Upper lobe of left lung (tissue), 6 donors: ENCODE results near the gene AXL. TPM values are rescaled to one million over a fixed set of nuclear protein-coding genes. Genes with fewer than 3 reads are reported as not detected.

ENCODE experiments used
- ATAC-seq, 2 donors: fragments of 200-7000 bp; cut with Tn5 transposase; one replicate each; pipeline ENCODE4 v1.9.1; 2022; ENCODE audit warnings: mild to moderate bottlenecking in 2 of 2, moderate library complexity in 2 of 2; ENCODE audit not compliant: low FRiP score in 2 of 2
- DNase-seq, 2 donors: peaks; one replicate each; pipeline ENCODE4 v3.0.0-alpha.2; 2019 to 2020
- H3K27ac ChIP-seq, 4 donors: fragments of 200-600 bp; sonication (generic); one replicate each; pipeline ENCODE4 v1.5.1; 2016 to 2019
- H3K27me3 ChIP-seq, 4 donors: fragments of 200-600 bp; sonication (generic); one replicate each; pipeline ENCODE4 v1.5.1; 2017 to 2019
- H3K36me3 ChIP-seq, 4 donors: fragments of 200-600 bp; sonication (generic); one replicate each; pipeline ENCODE4 v1.5.1; 2016 to 2019
- H3K4me1 ChIP-seq, 4 donors: fragments of 200-600 bp; sonication (generic); one replicate each; pipeline ENCODE4 v1.5.1; 2018 to 2019
- H3K4me3 ChIP-seq, 4 donors: fragments of 200-600 bp; sonication (generic); one replicate each; pipeline ENCODE4 v1.5.1; 2017 to 2019; ENCODE audit warnings: mild to moderate bottlenecking in 2 of 4, moderate library complexity in 1 of 4
- H3K9me3 ChIP-seq, 4 donors: fragments of 200-600 bp; sonication (generic); one replicate each; pipeline ENCODE4 v1.5.1; 2018 to 2019
- EP300 ChIP-seq, 4 donors: sonication (generic); formaldehyde crosslinking; IDR thresholded peaks; one replicate each; pipeline ENCODE4 v1.5.1; 2017; ENCODE audit warnings: antibody characterized with exemption in 4 of 4, control low read depth in 2 of 4
- POLR2A ChIP-seq, 4 donors: fragments of 450-650 bp; IDR thresholded peaks; one replicate each; pipeline ENCODE4 v1.5.1; 2016 to 2017; ENCODE audit warnings: antibody characterized with exemption in 4 of 4, mild to moderate bottlenecking in 2 of 4
- POLR2AphosphoS5 ChIP-seq, 2 donors: sonication (generic); formaldehyde crosslinking; IDR thresholded peaks; one replicate each; pipeline ENCODE4 v1.5.1; 2017; ENCODE audit warnings: antibody characterized with exemption in 2 of 2
- WGBS, 2 donors: methylation state at CpG; one replicate each; pipeline ENCODE4 v1.1.5; 2017 to 2018; 5-methylcytosine and 5-hydroxymethylcytosine counted together
- total RNA-seq, 6 donors: library from RNA; depleted of rRNA in 4 of 6; stranded (reverse); fragments of >200 nt in 4 of 6; gene quantifications; one replicate each; pipeline versions ENCODE4 v1.1.0 to v1.2.1, GENCODE V29; 2016 to 2021
- TF ChIP-seq, protein P1 (sequence below), 6 experiments: fragments of 450-650 bp in 4 of 6; fragments of 200-600 bp in 2 of 6; sonication (generic) in 2 of 6; IDR thresholded peaks; one replicate each; pipeline ENCODE4 v1.5.1; 2016 to 2019; ENCODE audit warnings: antibody characterized with exemption in 6 of 6
- donor health status: DM: no; HTN: no; CAD: no; lungs with moderate emphysema.
- donor health status: DM: no; HTN: yes; CAD: no; lungs with severe emphysema.

Gene AXL
- total RNA-seq, 6 donors from 2014 or later: 28.4 to 96.9 (median 71.7) TPM

DNA sequence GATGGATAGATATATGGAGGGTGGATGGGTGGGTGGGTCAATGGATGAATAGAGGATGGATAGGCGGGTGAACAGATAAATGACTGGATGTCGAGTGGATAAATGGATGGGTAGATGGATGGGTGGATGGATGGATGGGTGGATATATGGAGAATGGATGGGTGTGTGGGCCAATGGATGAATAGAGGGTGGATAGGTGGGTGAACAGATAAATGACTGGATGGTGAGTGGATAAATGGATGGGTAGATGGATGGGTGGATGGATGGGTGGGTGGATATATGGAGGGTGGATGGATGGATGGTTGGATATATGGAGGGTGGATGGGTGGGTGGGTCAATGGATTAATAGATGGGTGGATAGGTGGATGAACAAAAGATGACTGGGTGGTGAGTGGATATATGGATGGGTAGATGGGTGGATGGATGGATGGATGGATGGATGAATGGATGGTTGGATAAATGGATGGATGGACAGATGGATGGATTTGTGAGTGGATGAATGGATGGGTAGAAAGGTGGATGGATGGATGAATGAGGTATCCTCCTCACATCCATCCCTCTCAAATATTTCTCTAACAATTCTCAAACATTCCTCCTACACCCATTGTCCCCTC is 21.0 kb downstream of the AXL start:
- TF ChIP-seq POLR2A (IDR thresholded peaks at IDR 0.05) (no peak), EP300 (IDR thresholded peaks at IDR 0.05) (no peak), POLR2AphosphoS5 (IDR thresholded peaks at IDR 0.05) (no peak)
- TF ChIP-seq, protein P1, sequence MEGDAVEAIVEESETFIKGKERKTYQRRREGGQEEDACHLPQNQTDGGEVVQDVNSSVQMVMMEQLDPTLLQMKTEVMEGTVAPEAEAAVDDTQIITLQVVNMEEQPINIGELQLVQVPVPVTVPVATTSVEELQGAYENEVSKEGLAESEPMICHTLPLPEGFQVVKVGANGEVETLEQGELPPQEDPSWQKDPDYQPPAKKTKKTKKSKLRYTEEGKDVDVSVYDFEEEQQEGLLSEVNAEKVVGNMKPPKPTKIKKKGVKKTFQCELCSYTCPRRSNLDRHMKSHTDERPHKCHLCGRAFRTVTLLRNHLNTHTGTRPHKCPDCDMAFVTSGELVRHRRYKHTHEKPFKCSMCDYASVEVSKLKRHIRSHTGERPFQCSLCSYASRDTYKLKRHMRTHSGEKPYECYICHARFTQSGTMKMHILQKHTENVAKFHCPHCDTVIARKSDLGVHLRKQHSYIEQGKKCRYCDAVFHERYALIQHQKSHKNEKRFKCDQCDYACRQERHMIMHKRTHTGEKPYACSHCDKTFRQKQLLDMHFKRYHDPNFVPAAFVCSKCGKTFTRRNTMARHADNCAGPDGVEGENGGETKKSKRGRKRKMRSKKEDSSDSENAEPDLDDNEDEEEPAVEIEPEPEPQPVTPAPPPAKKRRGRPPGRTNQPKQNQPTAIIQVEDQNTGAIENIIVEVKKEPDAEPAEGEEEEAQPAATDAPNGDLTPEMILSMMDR (IDR thresholded peaks at IDR 0.05): no peak
- H3K4me3 ChIP-seq: no peak overlapping the region
- no peak overlapping the region for H3K27ac ChIP-seq
- no peak for DNase-seq
- no peaks in the 10 kb centered on the region for H3K9me3 ChIP-seq
- peaks cover 0 to 45% (median 3%) of the 10 kb centered on the region in 4 donors for H3K36me3 ChIP-seq
- no peaks in the 10 kb centered on the region for H3K27me3 ChIP-seq
- 72 to 93% methylated on average over 2 of the region's 2 CpGs for WGBS, 2 donors
- no peak for ATAC-seq
- no peaks in the 10 kb centered on the region for H3K4me1 ChIP-seq

DNA sequence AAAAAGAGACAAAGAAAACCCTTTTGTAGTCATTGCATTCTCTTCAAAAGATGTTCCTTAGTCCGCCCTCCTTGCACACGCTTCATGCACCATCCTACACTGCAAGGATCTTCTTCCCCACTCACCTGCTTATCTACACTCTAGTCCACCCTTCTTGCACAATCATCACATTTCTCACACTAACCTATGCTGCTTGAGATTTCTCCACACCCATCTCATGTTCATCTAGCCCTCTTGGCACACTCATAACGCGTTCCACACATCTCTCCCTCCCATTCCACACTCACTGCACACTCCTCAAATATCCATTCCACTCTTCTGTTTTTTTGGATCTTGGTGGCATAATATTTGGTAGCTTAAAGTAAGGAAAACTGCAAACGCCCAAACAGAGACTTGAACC is 22.8 kb downstream of the AXL start:
- ATAC-seq (no peak), DNase-seq (no peak)
- TF ChIP-seq, protein P1 (IDR thresholded peaks at IDR 0.05): no peak
- TF ChIP-seq EP300 (IDR thresholded peaks at IDR 0.05) (no peak), POLR2A (IDR thresholded peaks at IDR 0.05) (no peak), POLR2AphosphoS5 (IDR thresholded peaks at IDR 0.05) (no peak)
- H3K4me3 ChIP-seq: no peak overlapping the region
- H3K4me1 ChIP-seq: no peaks in the 10 kb centered on the region
- no peaks in the 10 kb centered on the region for H3K27me3 ChIP-seq
- no peak overlapping the region for H3K27ac ChIP-seq
- WGBS, 2 donors: 79 to 80% methylated on average over 5 of the region's 5 CpGs
- no peaks in the 10 kb centered on the region for H3K9me3 ChIP-seq
- peaks cover 0 to 47% (median 5%) of the 10 kb centered on the region in 4 donors for H3K36me3 ChIP-seq

DNA sequence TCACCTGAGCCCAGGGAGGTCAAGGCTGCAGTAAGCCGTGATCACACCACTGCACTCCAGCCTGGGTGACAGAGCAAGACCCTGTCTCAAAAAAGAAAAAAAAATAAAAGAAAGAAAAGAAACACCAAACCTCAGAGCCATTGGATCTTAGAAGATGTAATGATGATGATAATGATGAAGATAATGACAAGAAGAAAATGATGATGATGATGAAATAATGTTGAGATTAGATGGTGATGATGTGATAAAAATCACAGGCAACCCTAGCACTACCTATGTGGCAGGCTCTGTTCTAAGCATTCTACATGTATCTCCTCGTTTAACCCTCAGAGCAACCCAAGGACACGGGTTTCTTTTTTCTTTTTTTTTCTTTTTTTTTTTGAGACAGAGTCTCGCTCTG is 25.1 kb downstream of the AXL start:
- TF ChIP-seq EP300 (IDR thresholded peaks at IDR 0.05) (no peak), POLR2AphosphoS5 (IDR thresholded peaks at IDR 0.05) (no peak), POLR2A (IDR thresholded peaks at IDR 0.05) (no peak)
- TF ChIP-seq, protein P1 (IDR thresholded peaks at IDR 0.05): no peak
- 86 to 90% methylated on average over 4 of the region's 4 CpGs for WGBS, 2 donors
- no peaks in the 10 kb centered on the region for H3K4me1 ChIP-seq
- H3K27me3 ChIP-seq: no peaks in the 10 kb centered on the region
- peaks cover 0 to 43% (median 8%) of the 10 kb centered on the region in 4 donors for H3K36me3 ChIP-seq
- no peak overlapping the region for H3K27ac ChIP-seq
- ATAC-seq (no peak), DNase-seq (no peak)
- no peaks in the 10 kb centered on the region for H3K9me3 ChIP-seq
- no peak overlapping the region for H3K4me3 ChIP-seq

DNA sequence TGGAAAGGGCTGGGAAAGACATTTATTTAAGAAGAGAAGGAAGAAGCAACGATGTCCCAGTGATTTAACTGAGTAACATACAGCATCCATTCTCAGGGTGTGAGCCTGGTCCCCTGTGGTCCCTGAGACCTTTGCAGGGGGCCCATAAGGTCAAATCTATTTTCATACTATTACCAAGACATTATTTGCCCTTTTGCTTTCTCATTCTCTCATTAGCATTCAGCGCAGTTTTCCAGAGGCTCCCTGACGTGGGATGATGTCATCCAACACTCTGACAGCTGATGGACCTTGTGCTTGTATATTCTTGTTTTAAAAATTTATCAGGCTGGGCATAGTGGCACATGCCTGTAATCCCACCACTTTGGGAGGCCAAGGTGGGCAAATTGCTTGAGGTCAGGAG is 26.8 kb downstream of the AXL start:
- H3K4me1 ChIP-seq: no peaks in the 10 kb centered on the region
- peaks cover 0 to 46% (median 8%) of the 10 kb centered on the region in 4 donors for H3K36me3 ChIP-seq
- WGBS, 2 donors: 88 to 92% methylated on average over 3 of the region's 3 CpGs
- H3K9me3 ChIP-seq: no peaks in the 10 kb centered on the region
- no peak overlapping the region for H3K4me3 ChIP-seq
- DNase-seq (no peak), ATAC-seq (no peak)
- no peaks in the 10 kb centered on the region for H3K27me3 ChIP-seq
- no peak for TF ChIP-seq POLR2A (IDR thresholded peaks at IDR 0.05)
- TF ChIP-seq POLR2AphosphoS5 (IDR thresholded peaks at IDR 0.05): no peak
- TF ChIP-seq EP300 (IDR thresholded peaks at IDR 0.05): no peak
- TF ChIP-seq, protein P1 (IDR thresholded peaks at IDR 0.05): no peak
- no peak overlapping the region for H3K27ac ChIP-seq

DNA sequence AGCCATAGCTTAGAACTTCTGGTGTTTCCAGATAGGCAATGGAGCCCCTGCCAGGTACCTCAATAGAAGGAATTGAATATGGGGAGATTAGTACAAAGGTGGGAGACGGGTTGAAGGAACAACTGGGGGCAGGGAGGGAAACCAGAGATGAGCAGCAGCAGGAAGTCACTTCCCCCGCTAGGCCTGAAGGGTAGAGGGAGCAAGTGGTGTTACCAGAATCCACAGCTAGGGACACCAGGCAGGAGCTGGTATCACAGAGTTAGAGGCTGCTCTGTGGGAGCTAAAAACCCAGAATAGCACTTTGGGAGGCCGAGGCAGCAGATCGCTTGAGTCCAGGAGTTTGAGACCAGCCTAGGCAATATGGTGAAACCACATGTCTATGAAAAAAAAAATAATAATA is 29.9 kb downstream of the AXL start:
- TF ChIP-seq EP300 (IDR thresholded peaks at IDR 0.05) (no peak), POLR2AphosphoS5 (IDR thresholded peaks at IDR 0.05) (no peak), POLR2A (IDR thresholded peaks at IDR 0.05) (no peak)
- TF ChIP-seq, protein P1 (IDR thresholded peaks at IDR 0.05): no peak
- ATAC-seq (no peak), DNase-seq (no peak)
- Histone ChIP-seq H3K4me1 (no peaks in the 10 kb centered on the region), H3K27me3 (no peaks in the 10 kb centered on the region), H3K9me3 (no peaks in the 10 kb centered on the region), H3K27ac (no peak overlapping the region), H3K4me3 (no peak overlapping the region), H3K36me3 (peaks cover 0 to 43% (median 8%) of the 10 kb centered on the region in 4 donors)
- 90 to 96% methylated on average over 4 of the region's 4 CpGs for WGBS, 2 donors
